Measurements from ENCODE around the gene HNRNPC. TPM values are rescaled to one million over a fixed set of nuclear protein-coding genes. Genes with fewer than 3 reads are reported as not detected.
"Not testable (repeated sequence)": the region's sequence is repeated elsewhere in the genome, so short reads cannot be mapped to it uniquely, and the experiment has no call there.

Gene HNRNPC
- total RNA-seq, 1 donor from 2014 or later: 683 TPM

GRCh38 chr14:21302013-21302835 lies 33.0 kb upstream of the HNRNPC start:
- CTCF ChIA-PET: interaction anchor here (0.6 kb wide), 1 partner anchor 10 kb away, joined by 4 read pairs; no protein-coding TSS in a partner anchor
- peaks cover 20% of the 10 kb centered on the region for H3K4me1 Mint-ChIP-seq
- no peaks in the 10 kb centered on the region for H3K9me3 Mint-ChIP-seq
- H3K27ac Mint-ChIP-seq: no peak overlapping the region
- no peak for TF ChIP-seq CTCF (IDR thresholded peaks at IDR 0.05)
- no peaks in the 10 kb centered on the region for H3K36me3 Mint-ChIP-seq (ENCODE audit: low read depth)
- intact Hi-C loops (cut with micrococcal nuclease): loop anchor here (10.0 kb wide), 2 partner anchors 773 to 1283 kb away; partner anchors contain the start of gene DAD1
- H3K27me3 Mint-ChIP-seq: no peaks in the 10 kb centered on the region
- POLR2A ChIA-PET: interaction anchor here (0.7 kb wide), 1 partner anchor 77 kb away, joined by 6 read pairs; no protein-coding TSS in a partner anchor
- DNase-seq (no peak), ATAC-seq (ENCODE audit: low read depth) (peak; percentile 32)
- H3K4me3 Mint-ChIP-seq: no peak overlapping the region

GRCh38 chr14:21300892-21301291 lies 31.6 kb upstream of the HNRNPC start:
- ATAC-seq (ENCODE audit: low read depth) (peak; percentile 86), DNase-seq (peak; percentile 46)
- peaks cover 17% of the 10 kb centered on the region for H3K4me1 Mint-ChIP-seq
- no peak overlapping the region for H3K27ac Mint-ChIP-seq
- no peak for TF ChIP-seq CTCF (IDR thresholded peaks at IDR 0.05)
- intact Hi-C loops (cut with micrococcal nuclease): loop anchor here (1.0 to 10.0 kb wide), 3 partner anchors 7 to 1284 kb away; partner anchors contain the start of gene DAD1
- peak overlapping the region; percentile 74 for H3K4me3 Mint-ChIP-seq
- no peaks in the 10 kb centered on the region for H3K36me3 Mint-ChIP-seq (ENCODE audit: low read depth)
- H3K27me3 Mint-ChIP-seq: no peaks in the 10 kb centered on the region
- POLR2A ChIA-PET: interaction anchor here (0.6 kb wide), 1 partner anchor 31 kb away, joined by 5 read pairs; no protein-coding TSS in a partner anchor
- CTCF ChIA-PET: no interaction called here
- H3K9me3 Mint-ChIP-seq: no peaks in the 10 kb centered on the region

GRCh38 chr14:21299562-21300130 lies 30.4 kb upstream of the HNRNPC start:
- TF ChIP-seq CTCF (IDR thresholded peaks at IDR 0.05): no peak
- Mint-ChIP-seq H3K36me3 (ENCODE audit: low read depth) (no peaks in the 10 kb centered on the region), H3K4me1 (peaks cover 17% of the 10 kb centered on the region), H3K27me3 (no peaks in the 10 kb centered on the region), H3K27ac (no peak overlapping the region), H3K4me3 (no peak overlapping the region), H3K9me3 (no peaks in the 10 kb centered on the region)
- DNase-seq: no peak
- CTCF ChIA-PET: interaction anchor here (0.6 to 0.8 kb wide), 2 partner anchors 27 to 46 kb away, joined by 3 read pairs; no protein-coding TSS in a partner anchor
- POLR2A ChIA-PET: interaction anchor here (1.1 kb wide), 1 partner anchor 30 kb away, joined by 3 read pairs; no protein-coding TSS in a partner anchor
- ATAC-seq (ENCODE audit: low read depth): no peak
- intact Hi-C loops (cut with micrococcal nuclease): loop anchor here (1.0 to 10.0 kb wide), 3 partner anchors 9 to 1285 kb away; partner anchors contain the start of gene DAD1

GRCh38 chr14:21298358-21298757 lies 29.1 kb upstream of the HNRNPC start:
- intact Hi-C loops (cut with micrococcal nuclease): no loop called here
- ChIA-PET POLR2A (no interaction called here), CTCF (no interaction called here)
- Mint-ChIP-seq H3K27ac (no peak overlapping the region), H3K36me3 (ENCODE audit: low read depth) (no peaks in the 10 kb centered on the region), H3K9me3 (no peaks in the 10 kb centered on the region), H3K4me3 (no peak overlapping the region), H3K27me3 (peaks cover 3% of the 10 kb centered on the region), H3K4me1 (peaks cover 17% of the 10 kb centered on the region)
- no peak for DNase-seq
- no peak for ATAC-seq (ENCODE audit: low read depth)
- no peak for TF ChIP-seq CTCF (IDR thresholded peaks at IDR 0.05)

GRCh38 chr14:21294026-21294425 lies 24.8 kb upstream of the HNRNPC start:
- H3K36me3 Mint-ChIP-seq (ENCODE audit: low read depth); H3K27ac Mint-ChIP-seq; H3K4me3 Mint-ChIP-seq; DNase-seq; H3K4me1 Mint-ChIP-seq; CTCF ChIA-PET; intact Hi-C loops (cut with micrococcal nuclease); H3K27me3 Mint-ChIP-seq; H3K9me3 Mint-ChIP-seq: not testable (repeated sequence)
- ATAC-seq (ENCODE audit: low read depth): peak; percentile 50
- POLR2A ChIA-PET: interaction anchor here (0.8 kb wide), 1 partner anchor 15 kb away, joined by 5 read pairs; no protein-coding TSS in a partner anchor
